GM12878 (cell line): ENCODE measurements around the gene TBATA. TPM values are rescaled to one million over a fixed set of nuclear protein-coding genes. Genes with fewer than 3 reads are reported as not detected.

Source experiments
- ATF2 ChIP-seq: IDR thresholded peaks from 2 replicates; pipeline ENCODE4 v1.6.1; 2012; ENCODE audit warnings: low read length, inconsistent platforms
- BACH1 ChIP-seq: fragments of 450-650 bp; IDR thresholded peaks from 2 replicates; pipeline ENCODE4 v1.6.1; 2017; ENCODE audit warnings: mild to moderate bottlenecking, borderline replicate concordance
- BCL11A ChIP-seq: IDR thresholded peaks from 2 replicates; pipeline ENCODE4 v1.6.1; 2011; ENCODE audit warnings: low read depth, low read length
- BMI1 ChIP-seq: fragments of 450-650 bp; IDR thresholded peaks from 2 replicates; pipeline ENCODE4 v1.6.1; 2016; ENCODE audit warnings: mild to moderate bottlenecking, moderate library complexity, borderline replicate concordance
- CEBPZ ChIP-seq: fragments of 150-350 bp; IDR thresholded peaks from 2 replicates; pipeline ENCODE4 v1.6.1; 2016; ENCODE audit warnings: low read depth, low read length
- CHD2 ChIP-seq: IDR thresholded peaks from 2 replicates; pipeline ENCODE4 v1.6.1; 2011; ENCODE audit warnings: low read depth, low read length, improper control_type of control experiment, borderline replicate concordance
- CTCF ChIP-seq, 3 experiments: IDR thresholded peaks in 2 of 3; conservative IDR thresholded peaks in 1 of 3; 2 replicates each; pipeline ENCODE4 v1.5.1; 2011; ENCODE audit warnings: low read depth in 3 of 3, low read length in 3 of 3, mild to moderate bottlenecking in 3 of 3, control low read depth in 2 of 3, moderate library complexity in 2 of 3, inconsistent platforms in 1 of 3, mixed read lengths in 1 of 3; ENCODE audit not compliant: control insufficient read depth in 2 of 3, insufficient read depth in 1 of 3; ENCODE audit errors: extremely low read depth in 1 of 3
- EGR1 ChIP-seq, 2 experiments: IDR thresholded peaks; 1 replicate in 1 of 2; 2 replicates in 1 of 2; pipeline ENCODE4 v1.6.1; 2011 to 2012; ENCODE audit warnings: low read depth in 2 of 2, low read length in 2 of 2, borderline replicate concordance in 1 of 2, mild to moderate bottlenecking in 1 of 2, moderate library complexity in 1 of 2
- FOXK2 ChIP-seq: fragments of 450-650 bp; IDR thresholded peaks from 2 replicates; pipeline ENCODE4 v1.6.1; 2017; ENCODE audit warnings: mild to moderate bottlenecking, moderate library complexity
- HDAC2 ChIP-seq: fragments of 200-600 bp; sonication (generic); IDR thresholded peaks from 2 replicates; pipeline ENCODE4 v1.6.1; 2017
- KLF5 ChIP-seq: fragments of 450-650 bp; IDR thresholded peaks from 2 replicates; pipeline ENCODE4 v1.6.1; 2014; ENCODE audit warnings: mild to moderate bottlenecking; ENCODE audit not compliant: partially characterized antibody
- MXI1 ChIP-seq: fragments of 150-350 bp; IDR thresholded peaks from 2 replicates; pipeline ENCODE4 v1.6.1; 2011; ENCODE audit warnings: low read depth, mild to moderate bottlenecking, inconsistent platforms, low read length, improper control_type of control experiment
- PML ChIP-seq: IDR thresholded peaks from 2 replicates; pipeline ENCODE4 v1.6.1; 2012; ENCODE audit warnings: low read length, inconsistent platforms
- RELA ChIP-seq: fragments of 450-650 bp; IDR thresholded peaks from 2 replicates; pipeline ENCODE4 v1.8.0; 2014; ENCODE audit warnings: borderline replicate concordance; ENCODE audit not compliant: partially characterized antibody
- RELB ChIP-seq: fragments of 450-650 bp; IDR thresholded peaks from 2 replicates; pipeline ENCODE4 v1.6.1; 2017; ENCODE audit warnings: low read depth, mild to moderate bottlenecking, moderate library complexity
- YY1 ChIP-seq: IDR thresholded peaks from 2 replicates; pipeline ENCODE4 v1.6.1; 2011; ENCODE audit warnings: low read depth, mild to moderate bottlenecking, low read length
- ZBTB33 ChIP-seq: fragments of 450-650 bp; IDR thresholded peaks from 2 replicates; pipeline ENCODE4 v1.6.1; 2017; ENCODE audit warnings: mild to moderate bottlenecking
- ZNF274 ChIP-seq: IDR thresholded peaks from one replicate; pipeline ENCODE4 v1.8.0; 2011; ENCODE audit not compliant: insufficient read length, insufficient read depth
- polyA plus RNA-seq, 11 experiments: library from polyadenylated mRNA; depleted of rRNA in 4 of 11; unstranded in 6 of 11; stranded (reverse) in 5 of 11; fragments of >200 nt; fragmentation: Nextera tagmentation in 4 of 11; fragmentation: Illumina TruSeq in 1 of 11; extraction: Ambion mirVana in 4 of 11; extraction: Trizol in 1 of 11; gene quantifications; 1 replicate in 1 of 11; 2 replicates in 10 of 11; pipeline versions ENCODE4 v1.2.1 to v1.2.3, GENCODE V29; 2011 to 2016; ENCODE audit warnings: inconsistent platforms in 2 of 11, missing spikeins in 2 of 11, low read depth in 1 of 11
- total RNA-seq, 4 experiments: library from RNA; depleted of rRNA in 3 of 4; stranded (reverse); fragments of >200 nt in 3 of 4; fragmentation: Illumina TruSeq in 1 of 4; extraction: Trizol in 1 of 4; gene quantifications; 2 replicates each; pipeline versions ENCODE4 v1.2.1 to v1.2.3, GENCODE V29; 2013 to 2021

TBATA gene
- total and polyA plus RNA-seq, 10 of the 15 experiments (the other 5 are each of a cell fraction or from before 2014, with no cell fraction given) = not detected

GRCh38 chr10:70815504-70816219, 30.5 kb upstream of the TBATA start, which contains the start of gene SGPL1 (continued):
- no peak for TF ChIP-seq PML
- peak; percentile 80 for TF ChIP-seq RELA
- TF ChIP-seq ATF2 = no peak
- no peak for TF ChIP-seq BMI1
- peak; percentile 83 for TF ChIP-seq BACH1
- TF ChIP-seq CEBPZ = no peak
- TF ChIP-seq FOXK2 = no peak
- no peak for TF ChIP-seq ZNF274
- no peak for TF ChIP-seq ZBTB33
- TF ChIP-seq EGR1 (IDR thresholded peaks at IDR 0.05; ENCODE audit: borderline replicate concordance in 1 of 2, low read depth in 2 of 2, low read length in 2 of 2) = no peak
- no peak for TF ChIP-seq CHD2
- TF ChIP-seq KLF5 = peak; percentile 76
- no peak for TF ChIP-seq RELB
- TF ChIP-seq HDAC2 = no peak
- TF ChIP-seq YY1 = peak; percentile 88
- no peak for TF ChIP-seq BCL11A
- TF ChIP-seq MXI1 = no peak
- peak; percentile 93 to 99 (median 99); a peak in 5 of 6 replicates for TF ChIP-seq CTCF (IDR thresholded peaks at IDR 0.05 in 2 of 3, conservative IDR thresholded peaks at IDR 0.05 in 1 of 3; ENCODE audit: control insufficient read depth in 2 of 3, extremely low read depth in 1 of 3, insufficient read depth in 1 of 3, low read depth in 3 of 3, low read length in 3 of 3)
